HG02970 (cell line): Measurements from ENCODE around the gene CAPN15.

ENCODE experiments used
- ATAC-seq: cut with Tn5 transposase; IDR thresholded peaks from one replicate; pipeline ENCODE4 v1.9.1; 2021; ENCODE audit warnings: mild to moderate bottlenecking, moderate library complexity, moderate number of reproducible peaks; ENCODE audit not compliant: unreplicated experiment, low FRiP score

The CAPN15 gene

DNA sequence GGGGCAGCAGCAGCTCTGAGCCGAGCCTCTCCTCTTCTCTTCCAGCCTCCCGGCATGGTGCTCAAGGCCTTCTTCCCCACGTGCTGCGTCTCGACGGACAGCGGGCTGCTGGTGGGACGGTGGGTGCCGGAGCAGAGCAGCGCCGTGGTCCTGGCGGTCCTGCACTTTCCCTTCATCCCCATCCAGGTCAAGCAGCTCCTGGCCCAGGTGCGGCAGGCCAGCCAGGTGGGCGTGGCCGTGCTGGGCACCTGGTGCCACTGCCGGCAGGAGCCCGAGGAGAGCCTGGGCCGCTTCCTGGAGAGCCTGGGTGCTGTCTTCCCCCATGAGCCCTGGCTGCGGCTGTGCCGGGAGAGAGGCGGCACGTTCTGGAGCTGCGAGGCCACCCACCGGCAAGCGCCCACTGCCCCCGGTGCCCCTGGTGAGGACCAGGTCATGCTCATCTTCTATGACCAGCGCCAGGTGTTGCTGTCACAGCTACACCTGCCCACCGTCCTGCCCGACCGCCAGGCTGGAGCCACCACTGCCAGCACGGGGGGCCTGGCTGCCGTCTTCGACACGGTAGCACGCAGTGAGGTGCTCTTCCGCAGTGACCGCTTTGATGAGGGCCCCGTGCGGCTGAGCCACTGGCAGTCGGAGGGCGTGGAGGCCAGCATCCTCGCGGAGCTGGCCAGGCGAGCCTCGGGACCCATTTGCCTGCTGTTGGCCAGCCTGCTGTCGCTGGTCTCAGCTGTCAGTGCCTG lies 46.7 kb downstream of the CAPN15 start:
- no peak for ATAC-seq

DNA sequence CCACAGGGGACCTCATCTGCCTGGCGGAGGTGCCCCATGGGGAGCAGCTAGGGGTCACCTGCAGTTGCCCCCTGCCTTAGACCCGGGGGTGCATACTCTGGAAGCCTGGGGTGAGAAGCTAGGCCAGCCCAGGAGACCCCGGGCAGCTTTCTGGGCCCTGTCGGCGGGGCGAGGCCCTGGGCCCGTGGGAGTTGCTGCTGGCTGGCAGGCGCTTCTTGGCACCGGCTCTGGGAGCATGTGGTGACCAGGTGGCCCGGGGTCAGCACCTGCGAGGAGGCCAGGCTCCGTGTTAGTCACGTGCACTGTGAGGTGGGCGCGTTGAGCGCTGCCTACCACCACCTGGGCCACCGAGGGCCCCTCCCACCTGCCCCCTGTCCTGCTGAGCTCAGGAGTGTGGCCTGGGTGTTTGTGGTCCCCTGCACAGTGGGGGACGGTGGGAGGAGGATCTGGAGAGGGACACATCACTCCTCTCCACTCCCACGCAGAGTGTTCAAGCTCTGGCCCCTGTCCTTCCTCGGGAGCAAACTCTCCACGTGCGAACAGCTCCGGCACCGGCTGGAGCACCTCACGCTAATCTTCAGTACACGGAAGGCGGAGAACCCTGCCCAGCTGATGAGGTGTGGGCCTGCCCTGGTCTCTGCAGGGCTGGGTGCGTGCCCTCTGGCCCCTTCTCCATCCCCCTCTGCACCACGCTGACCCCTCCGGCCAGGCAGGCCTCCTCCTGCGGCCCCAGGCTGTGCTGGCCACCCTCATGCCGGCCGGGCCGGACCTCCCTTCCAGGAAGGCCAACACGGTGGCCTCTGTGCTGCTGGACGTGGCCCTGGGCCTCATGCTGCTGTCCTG lies 48.1 kb downstream of the CAPN15 start:
- no peak for ATAC-seq

DNA sequence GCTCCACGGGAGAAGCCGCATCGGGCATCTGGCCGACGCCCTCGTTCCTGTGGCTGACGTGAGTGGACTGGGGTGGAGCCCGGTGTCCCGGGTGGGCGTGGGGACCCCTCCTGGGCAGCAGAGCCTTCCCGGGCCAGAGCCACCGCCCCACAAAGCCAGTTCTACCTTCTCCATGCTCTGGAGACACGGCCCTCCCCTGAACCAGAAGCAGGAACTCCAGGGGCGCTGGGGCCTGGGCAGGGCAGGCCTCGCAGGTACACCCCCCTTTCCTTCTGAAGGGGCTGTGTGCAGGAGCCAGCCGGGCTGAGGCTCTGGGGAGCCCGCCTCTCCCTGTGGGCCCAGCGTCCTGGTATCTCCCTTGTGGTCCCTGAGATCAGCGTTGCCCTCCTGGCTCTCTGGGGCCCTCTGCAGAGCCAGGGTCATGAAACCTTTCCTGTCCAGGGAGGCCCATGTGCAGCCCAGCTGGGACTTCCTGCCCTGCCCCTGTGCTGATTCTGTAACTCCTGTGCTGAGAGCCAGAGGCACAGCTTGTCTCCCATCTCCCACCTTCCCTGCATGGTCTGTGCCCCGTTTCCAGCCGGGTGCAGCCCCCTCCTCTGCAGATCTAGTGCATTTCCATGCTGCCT lies 48.8 kb downstream of the CAPN15 start:
- ATAC-seq: no peak

DNA sequence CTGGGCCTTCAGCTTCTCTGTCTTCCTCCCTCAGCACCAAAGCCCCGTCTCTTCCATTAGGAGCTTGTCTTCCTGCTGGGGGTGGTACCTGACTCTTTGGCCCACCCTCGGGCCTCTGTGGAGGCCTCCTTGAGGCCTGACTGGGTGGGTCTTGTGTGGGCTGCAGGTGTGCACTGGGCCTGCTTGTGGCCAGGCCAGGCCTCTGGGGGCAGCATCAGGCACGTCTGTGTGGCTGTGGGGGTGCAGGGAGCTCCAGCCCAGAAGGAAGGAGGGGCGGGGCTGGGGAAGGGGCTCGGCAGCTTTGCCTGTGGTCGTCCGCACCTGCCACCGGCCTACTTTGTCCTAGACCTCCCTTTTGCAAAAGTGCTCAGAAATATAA lies 49.3 kb downstream of the CAPN15 start:
- no peak for ATAC-seq

DNA sequence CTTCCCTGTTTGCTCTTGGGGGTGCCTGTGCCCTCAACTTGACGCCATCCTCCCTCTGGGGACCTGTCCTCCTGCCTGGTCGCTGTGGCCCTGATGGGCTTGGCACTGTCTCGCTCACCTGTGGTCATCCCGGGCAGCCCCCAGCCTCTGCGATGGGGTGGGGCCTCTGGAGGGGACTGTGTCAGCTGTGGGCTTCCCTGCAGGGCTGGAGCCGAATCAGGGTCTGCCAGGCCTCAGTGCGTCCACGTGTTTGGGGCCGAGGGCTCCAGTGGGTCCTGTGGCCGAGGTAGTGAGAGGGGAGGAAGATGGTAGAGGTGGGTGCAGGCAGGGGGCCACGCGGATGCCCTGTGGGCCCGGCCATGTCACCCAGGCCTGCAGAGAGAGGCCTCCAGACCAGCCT lies 50.3 kb downstream of the CAPN15 start:
- no peak for ATAC-seq

DNA sequence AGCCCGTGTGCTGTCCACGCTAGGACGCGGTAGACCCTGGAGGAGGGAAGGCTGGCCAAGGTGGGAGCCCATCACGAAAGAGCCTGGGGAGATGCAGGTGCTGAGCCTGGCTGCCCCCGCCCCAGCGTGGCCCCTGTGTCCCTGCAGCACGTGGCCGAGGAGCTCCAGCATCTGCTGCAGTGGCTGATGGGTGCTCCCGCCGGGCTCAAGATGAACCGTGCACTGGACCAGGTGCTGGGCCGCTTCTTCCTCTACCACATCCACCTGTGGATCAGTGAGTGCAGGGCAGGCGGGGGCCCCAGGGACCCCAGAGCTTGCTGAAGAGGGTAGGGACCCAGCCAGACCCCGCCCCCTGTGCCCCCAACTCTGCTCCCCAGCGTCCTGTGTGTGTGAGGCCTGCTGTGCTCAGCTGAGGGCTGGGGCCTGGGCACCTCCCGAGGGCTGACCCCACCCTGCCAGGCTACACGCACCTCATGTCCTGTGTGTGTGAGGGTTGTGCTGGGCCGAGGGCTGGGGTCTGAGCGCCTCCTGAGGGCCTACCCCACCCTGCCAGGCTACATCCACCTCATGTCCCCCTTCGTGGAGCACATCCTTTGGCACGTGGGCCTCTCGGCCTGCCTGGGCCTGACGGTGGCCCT lies 50.8 kb downstream of the CAPN15 start:
- no peak for ATAC-seq

DNA sequence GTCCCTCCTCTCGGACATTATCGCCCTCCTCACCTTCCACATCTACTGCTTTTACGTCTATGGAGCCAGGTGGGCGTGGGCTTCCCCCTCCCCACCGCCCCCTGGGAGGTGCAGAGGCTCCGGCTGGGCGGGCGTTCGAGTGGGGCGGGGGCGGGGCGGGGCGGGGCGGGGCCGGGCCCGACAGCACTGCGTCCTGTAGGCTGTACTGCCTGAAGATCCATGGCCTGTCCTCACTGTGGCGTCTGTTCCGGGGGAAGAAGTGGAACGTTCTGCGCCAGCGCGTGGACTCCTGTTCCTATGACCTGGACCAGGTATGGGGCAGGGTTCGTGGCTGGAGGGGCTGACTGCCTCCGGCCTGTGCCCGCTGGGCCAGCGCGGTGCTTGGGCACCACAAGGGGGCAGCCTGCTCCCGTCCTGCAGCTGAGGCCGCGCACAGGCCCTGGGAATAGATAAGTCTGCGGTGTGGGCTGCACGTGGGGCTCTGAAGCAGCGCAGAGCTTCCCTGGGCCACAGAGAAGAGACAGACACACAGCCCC lies 51.4 kb downstream of the CAPN15 start:
- no peak for ATAC-seq

DNA sequence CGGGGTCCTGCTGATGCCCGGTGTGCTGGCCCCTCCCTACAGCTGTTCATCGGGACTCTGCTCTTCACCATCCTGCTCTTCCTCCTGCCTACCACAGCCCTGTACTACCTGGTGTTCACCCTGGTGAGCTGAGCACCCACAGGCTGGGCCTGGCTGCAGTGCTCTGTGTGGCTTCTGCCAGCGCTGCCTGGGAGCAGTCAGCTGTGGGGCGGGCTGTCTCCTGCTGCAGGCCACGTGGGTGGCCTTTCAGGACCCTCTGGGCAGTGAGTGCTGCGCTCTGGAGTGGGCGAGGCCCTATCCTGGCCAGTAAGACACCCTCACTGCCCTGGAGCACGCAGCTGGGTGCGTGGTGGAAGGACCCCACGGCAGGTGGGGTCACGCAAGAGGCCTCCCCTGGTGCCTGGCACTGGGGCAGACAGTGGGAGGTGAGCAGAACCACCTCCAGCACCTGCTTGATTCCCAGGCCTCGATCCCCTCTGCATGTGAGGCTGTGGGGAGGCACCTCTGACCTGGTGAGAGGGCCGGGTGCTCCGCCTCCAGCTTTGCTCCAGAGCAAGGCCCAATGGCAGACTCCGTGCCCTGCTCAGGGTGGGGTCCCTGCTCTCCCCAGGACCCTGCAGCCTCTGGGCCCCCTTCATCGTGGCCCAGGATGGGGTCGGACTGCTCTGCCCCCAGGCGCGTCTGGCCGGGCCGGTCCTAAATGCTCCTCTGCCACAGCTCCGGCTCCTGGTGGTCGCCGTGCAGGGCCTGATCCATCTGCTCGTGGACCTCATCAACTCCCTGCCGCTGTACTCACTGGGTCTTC lies 52.8 kb downstream of the CAPN15 start:
- no peak for ATAC-seq

DNA sequence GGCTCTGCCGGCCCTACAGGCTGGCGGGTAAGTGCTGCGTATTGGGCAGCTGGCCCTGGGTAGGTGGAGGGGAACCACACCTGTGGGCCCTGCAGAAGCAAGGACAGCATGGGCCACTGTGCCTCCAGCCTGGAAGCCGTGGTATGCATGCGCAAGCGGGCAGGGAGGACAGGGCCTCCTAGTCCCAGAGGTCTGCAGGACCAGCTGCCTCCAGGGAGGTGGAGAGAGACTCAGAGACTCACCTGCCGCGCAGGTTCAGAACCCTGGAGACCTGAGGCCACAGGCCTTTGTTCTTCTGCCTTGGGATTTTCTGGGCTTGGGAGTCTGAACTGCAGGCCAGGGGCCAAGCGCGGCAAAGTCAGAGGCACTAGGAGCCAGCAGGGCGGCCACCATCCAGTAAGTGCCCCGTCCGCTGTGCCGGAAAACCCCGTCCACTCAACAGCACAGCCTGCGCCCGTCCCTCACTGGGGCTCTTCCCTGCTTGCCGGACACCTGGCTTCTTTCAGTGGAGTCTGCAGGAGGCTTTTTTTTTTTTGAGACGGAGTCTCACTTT lies 53.5 kb downstream of the CAPN15 start:
- ATAC-seq: no peak

DNA sequence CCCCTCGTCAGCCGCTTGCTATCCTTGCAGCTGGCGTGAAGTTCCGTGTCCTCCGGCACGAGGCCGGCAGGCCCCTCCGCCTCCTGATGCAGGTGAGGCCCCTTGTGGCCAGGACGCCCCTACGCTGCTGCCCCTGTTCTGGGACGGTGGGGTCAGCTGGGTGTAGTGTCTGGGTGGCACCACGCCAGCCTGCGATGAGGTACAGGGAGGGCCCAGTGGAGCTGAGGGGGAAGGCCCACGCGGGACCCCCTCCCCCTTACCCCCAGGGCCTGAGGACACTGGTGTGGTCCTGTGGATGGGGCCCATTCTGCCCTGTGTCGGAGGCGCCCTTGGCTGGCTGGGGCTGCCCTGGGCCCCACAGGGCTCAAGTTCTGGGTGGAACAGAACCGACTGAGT lies 54.7 kb downstream of the CAPN15 start:
- no peak for ATAC-seq

DNA sequence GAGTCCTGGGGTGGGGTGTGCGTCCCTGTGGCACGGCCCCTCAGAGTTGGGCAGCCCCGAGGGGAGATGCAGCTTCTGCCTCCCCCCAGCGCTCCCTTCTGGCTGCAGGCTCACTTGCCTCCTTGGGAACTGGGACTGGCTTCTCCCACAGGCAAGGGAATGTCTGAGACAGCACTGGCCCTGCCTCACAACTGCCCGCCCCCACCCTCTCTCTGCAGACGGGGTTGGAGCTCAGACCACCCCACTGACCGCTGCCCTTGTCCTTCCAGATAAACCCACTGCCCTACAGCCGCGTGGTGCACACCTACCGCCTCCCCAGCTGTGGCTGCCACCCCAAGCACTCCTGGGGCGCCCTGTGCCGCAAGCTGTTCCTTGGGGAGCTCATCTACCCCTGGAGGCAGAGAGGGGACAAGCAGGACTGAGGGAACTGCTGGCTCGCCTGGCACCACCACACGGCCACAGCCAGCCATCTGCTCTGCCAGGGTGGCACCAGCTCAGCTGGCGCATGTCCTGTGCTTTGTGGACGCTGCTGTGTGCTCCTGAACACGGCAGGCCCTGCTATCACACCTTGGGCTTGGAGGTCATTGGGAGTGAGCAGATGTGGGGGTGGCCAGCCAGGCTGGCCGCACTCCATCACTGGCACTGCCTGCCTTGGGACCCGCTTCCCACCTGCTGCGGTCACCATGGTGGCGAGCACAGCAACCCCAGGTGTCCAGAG lies 55.3 kb downstream of the CAPN15 start:
- no peak for ATAC-seq

DNA sequence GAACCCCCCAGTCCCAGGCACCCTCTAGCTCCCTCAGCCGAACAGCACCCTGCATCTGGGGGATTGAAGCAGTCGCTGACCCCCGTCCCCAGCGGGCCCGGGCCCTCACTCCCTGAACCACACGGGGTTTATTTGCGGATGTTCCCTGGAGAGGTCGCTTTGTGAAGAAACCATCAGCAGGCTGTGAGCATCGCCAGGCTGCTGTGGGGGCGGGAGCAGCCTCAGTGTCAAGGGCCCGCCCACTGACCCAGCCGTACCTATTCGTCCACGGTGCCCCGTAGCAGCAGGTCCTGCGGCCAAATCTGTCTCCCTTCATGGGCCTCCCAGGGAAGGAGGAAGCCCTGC lies 55.9 kb downstream of the CAPN15 start:
- no peak for ATAC-seq

DNA sequence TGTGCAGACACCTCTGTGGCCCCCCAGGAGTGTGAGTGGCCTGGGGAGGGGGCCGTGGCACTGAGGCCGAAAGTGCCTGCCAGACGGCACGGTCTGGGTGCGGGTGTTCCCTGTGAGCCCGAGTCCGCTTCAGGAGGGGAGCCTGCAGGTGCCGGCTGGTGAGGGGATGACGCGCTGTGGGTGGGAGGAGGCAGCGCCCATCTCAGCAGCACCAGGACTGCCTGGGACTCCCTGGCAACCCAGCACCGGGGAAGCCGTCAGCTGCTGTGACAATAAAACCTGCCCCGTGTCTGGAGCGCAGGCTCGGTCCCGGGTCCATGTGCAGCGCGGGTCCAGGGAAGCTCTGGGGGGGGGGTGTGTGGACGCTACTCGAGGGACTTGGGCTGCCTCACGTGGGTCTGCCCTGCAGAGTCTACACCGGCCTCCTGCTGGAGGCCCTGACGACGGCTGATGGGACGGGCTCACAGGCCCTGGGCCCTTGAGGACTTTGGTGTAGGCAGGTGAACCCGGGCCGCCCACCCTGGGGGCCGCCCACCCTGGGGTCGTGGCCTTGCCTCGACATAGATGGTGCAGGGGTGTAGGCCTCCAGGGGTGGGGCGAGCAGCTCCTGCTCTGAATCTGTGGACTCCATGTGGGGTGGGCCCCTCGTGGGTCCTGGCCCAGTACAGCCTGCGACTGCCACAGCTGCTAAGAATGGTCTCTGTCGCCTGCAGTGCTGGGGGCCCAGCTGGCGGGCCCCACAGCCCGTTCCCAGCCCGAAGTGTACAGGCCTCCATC lies 56.5 kb downstream of the CAPN15 start:
- ATAC-seq: no peak

DNA sequence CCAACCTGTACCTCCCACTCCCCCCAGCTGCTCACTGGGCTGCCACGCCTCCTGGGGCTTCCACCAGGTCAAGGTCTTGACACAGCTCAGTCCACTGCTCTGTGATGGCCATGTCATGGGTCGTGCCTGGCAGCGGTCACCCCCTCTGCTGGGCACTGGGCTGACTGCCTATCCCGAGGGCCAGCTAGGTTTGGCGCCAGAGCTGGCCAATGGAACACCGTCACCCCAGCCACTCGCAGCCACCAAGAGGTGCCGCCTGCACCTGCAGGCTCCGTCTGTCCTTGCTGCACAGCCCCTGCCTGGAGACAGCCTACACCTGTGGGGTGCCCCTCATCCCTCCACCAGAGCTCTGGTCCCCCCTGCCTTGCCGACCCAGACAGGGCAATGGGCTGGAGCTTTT lies 57.8 kb downstream of the CAPN15 start:
- no peak for ATAC-seq

DNA sequence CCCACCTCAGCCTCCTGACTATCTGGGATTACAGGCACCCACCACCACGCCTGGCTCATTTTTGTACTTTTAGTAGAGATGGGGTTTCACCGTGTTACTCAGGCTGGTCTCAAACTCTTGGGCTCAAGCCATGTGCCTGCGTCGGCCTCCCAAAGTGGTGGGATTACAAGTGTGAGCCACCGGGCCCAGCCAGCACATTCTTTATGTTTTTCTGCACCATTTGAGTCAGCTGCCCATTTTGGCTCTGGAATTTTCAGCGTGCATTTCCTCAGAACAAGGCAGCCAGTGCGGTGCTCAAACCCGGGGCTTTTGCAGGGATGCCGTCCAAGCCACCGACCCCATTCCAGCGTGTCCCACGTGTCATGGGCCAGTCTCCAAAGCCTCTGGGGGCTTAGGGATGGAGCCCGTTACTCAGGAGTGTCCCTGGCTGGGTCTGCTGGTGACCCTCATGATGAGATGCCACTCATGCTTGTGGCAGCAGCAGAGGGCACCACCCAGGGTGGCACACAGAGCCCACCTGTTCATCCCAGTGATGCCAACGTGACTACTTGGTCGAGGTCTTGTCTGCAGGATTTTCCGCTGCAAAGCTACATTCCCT lies 58.6 kb downstream of the CAPN15 start:
- ATAC-seq: no peak

DNA sequence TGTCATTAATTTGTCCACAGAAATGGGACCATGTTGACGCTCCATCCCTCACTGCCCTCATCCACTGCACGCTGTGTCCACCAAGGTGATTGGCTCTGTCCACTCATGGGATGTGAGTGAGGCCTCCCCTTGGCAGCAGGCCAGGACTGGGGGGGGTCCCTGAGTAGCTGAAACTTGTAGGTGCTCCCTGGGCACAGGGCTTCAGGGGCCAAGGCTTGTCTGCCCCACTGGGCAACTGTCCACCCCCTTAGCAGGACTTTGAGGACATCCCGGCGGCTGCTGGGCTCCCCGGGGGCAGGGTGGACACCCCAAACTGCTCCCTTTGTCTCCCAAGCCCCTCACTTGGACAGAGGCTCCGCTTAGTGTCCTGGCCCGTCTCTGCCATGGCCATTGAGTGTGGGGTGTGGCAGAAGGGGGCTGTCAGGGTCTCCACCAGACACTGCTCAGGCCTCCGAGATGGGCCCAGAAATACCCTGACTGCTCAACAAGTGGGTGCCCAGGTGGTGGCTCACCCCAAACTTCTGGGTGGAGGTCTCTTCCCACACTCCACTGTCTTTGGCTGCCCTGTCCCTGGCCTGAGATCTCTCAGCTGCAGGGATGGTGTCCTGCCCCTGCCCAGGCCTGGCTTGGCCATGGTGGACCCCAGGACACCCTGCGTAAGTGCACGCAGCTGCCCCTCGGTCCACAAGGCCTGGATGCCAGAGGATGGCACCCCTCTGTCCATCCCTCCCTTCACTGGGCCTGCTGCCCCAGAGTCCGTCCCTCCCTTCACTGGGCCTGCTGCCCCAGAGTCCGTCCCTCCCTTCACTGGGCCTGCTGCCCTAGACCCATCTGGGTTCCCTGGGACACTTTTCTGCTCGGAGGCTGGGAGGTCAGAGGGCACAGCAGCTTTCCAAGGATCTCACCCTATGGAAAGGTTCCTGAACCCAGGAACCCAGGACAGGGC lies 59.4 kb downstream of the CAPN15 start:
- ATAC-seq: no peak

DNA sequence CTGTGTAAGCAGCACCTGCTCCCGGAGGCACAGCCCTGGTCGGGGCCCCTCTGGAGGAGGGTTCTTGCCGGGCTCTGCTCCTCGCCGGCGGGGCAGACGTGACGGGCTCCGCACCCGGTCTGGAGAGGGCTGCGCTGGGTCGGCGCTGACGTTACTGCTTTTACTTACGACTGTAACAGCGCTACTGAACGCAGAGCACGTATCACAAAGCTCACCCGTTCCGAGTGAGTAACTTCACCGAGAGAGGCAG lies 61.1 kb downstream of the CAPN15 start:
- no peak for ATAC-seq
